OCI-LY3 (cell line): ENCODE data around the gene SF3B5.
A peak's percentile ranks its signal among the peaks of the same experiment; 100 is the strongest.

Source experiments
- H2AFZ ChIP-seq: fragments of 200-600, 300-600 bp; shearing (Covaris generic); 2 replicates; pipeline ENCODE4 v1.6.0; 2014; ENCODE audit warnings: antibody characterized with exemption, low read depth, low read length
- H3K27ac ChIP-seq: fragments of 200-600, 300-600 bp; sonication (generic); 2 replicates; pipeline ENCODE4 v1.5.1; 2014; ENCODE audit warnings: mild to moderate bottlenecking, low read length, moderate library complexity, mixed read lengths
- H3K27me3 ChIP-seq: fragments of 200-600, 300-600 bp; sonication (generic); 2 replicates; pipeline ENCODE4 v1.6.1; 2014; ENCODE audit warnings: low read depth, low read length, mixed read lengths
- H3K36me3 ChIP-seq: fragments of 200-600, 300-600 bp; sonication (generic); replicated peaks from 2 replicates; pipeline ENCODE3; 2014; ENCODE audit warnings: low read depth, low read length, mixed read lengths
- H3K4me1 ChIP-seq: fragments of 300-600, 200-600 bp; sonication (generic); 2 replicates; pipeline ENCODE4 v1.6.1; 2014; ENCODE audit warnings: low read length, mixed read lengths
- H3K4me2 ChIP-seq: fragments of 200-600, 300-600 bp; sonication (generic); 2 replicates; pipeline ENCODE4 v1.6.1; 2014; ENCODE audit warnings: low read length, mixed read lengths
- H3K4me3 ChIP-seq: fragments of 300-600, 200-600 bp; sonication (generic); 2 replicates; pipeline ENCODE4 v1.5.1; 2014; ENCODE audit warnings: antibody characterized with exemption, mild to moderate bottlenecking, low read length, moderate library complexity
- H3K79me2 ChIP-seq: fragments of 300-600, 200-600 bp; shearing (Covaris generic); 2 replicates; pipeline ENCODE4 v1.6.1; 2014; ENCODE audit warnings: mild to moderate bottlenecking, low read length, mixed read lengths
- H3K9ac ChIP-seq: fragments of 300-600, 200-600 bp; shearing (Covaris generic); 2 replicates; pipeline ENCODE4 v1.6.0; 2014; ENCODE audit warnings: mild to moderate bottlenecking, low read length, moderate library complexity
- H3K9me3 ChIP-seq: fragments of 200-600, 300-600 bp; shearing (Covaris generic); 2 replicates; pipeline ENCODE4 v1.6.1; 2014; ENCODE audit warnings: low read length, mixed read lengths; ENCODE audit not compliant: insufficient read depth
- H4K20me1 ChIP-seq: fragments of 200-600, 300-600 bp; sonication (generic); 2 replicates; pipeline ENCODE4 v1.6.1; 2016; ENCODE audit warnings: low read length, mixed read lengths; ENCODE audit not compliant: insufficient read depth
- EZH2phosphoT487 ChIP-seq: fragments of 200-600 bp; shearing (Covaris generic); IDR thresholded peaks from 2 replicates; pipeline ENCODE4 v1.6.1; 2018; ENCODE audit warnings: antibody characterized with exemption, mixed run types, low read depth
- TF ChIP-seq, protein P1 (sequence below): fragments of 200-600, 300-600 bp; sonication (generic); IDR thresholded peaks from 2 replicates; pipeline ENCODE4 v1.5.1; 2014; ENCODE audit warnings: antibody characterized with exemption, low read length, low read depth

The SF3B5 gene

DNA sequence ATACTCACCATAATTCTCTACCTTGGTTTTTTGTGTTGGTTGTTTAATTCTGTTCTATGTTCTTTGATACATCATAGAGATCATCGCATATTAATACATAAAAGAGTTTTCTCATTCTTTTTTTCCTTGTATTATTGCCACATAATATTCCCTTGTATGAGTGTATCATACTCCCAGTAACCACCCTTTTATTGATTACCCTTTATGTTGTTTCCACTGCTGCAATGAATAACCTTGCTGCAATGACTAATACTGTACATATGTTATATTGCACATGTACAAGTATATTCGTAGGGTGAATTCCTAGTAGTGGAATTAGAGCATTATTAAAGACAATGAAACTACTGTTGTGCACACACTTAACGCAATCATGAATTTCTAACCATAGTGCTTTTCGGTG, 9.1 kb upstream of the SF3B5 start:
- Histone ChIP-seq H3K36me3 (no peaks in the 10 kb centered on the region), H4K20me1 (no peaks in the 10 kb centered on the region)
- TF ChIP-seq, protein P1, sequence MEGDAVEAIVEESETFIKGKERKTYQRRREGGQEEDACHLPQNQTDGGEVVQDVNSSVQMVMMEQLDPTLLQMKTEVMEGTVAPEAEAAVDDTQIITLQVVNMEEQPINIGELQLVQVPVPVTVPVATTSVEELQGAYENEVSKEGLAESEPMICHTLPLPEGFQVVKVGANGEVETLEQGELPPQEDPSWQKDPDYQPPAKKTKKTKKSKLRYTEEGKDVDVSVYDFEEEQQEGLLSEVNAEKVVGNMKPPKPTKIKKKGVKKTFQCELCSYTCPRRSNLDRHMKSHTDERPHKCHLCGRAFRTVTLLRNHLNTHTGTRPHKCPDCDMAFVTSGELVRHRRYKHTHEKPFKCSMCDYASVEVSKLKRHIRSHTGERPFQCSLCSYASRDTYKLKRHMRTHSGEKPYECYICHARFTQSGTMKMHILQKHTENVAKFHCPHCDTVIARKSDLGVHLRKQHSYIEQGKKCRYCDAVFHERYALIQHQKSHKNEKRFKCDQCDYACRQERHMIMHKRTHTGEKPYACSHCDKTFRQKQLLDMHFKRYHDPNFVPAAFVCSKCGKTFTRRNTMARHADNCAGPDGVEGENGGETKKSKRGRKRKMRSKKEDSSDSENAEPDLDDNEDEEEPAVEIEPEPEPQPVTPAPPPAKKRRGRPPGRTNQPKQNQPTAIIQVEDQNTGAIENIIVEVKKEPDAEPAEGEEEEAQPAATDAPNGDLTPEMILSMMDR = no peak
- TF ChIP-seq EZH2phosphoT487 = no peak

DNA sequence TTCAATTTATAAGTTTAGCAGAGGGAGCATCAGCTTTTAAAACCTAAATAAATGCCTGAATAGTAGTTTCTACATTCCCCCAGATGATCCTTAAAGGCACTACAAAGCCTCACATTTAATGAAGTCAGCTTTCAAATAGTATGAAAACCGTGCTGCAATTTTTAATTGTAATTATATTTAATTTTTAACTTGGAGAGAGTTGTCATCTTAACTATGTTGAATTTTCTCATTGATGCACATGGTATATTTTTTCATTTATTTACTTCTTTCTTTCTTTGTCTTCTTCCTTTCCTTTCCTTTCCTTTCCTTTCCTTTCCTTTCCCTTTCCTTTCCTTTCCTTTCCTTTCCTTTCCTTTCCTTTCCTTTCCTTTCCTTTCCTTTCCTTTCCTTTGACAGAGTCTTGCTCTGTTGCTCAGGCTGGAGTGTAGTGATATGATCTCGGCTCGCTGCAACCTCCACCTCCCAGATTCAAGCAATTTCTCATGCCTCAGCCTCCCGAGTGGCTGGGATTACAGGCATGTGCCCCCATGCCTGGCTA, 7.7 kb upstream of the SF3B5 start:
- H2AFZ ChIP-seq = no peak overlapping the region
- no peaks in the 10 kb centered on the region for H4K20me1 ChIP-seq
- TF ChIP-seq EZH2phosphoT487 = no peak
- TF ChIP-seq, protein P1 = no peak
- H3K27ac ChIP-seq = no peak overlapping the region
- no peak overlapping the region for H3K9ac ChIP-seq
- H3K79me2 ChIP-seq = no peaks in the 10 kb centered on the region
- H3K36me3 ChIP-seq = no peaks in the 10 kb centered on the region
- H3K4me2 ChIP-seq = no peak overlapping the region
- no peaks in the 10 kb centered on the region for H3K9me3 ChIP-seq
- H3K27me3 ChIP-seq = no peaks in the 10 kb centered on the region
- no peaks in the 10 kb centered on the region for H3K4me1 ChIP-seq
- no peak overlapping the region for H3K4me3 ChIP-seq

More for the DNA sequence above, 9.1 kb upstream of the SF3B5 start:
- Histone ChIP-seq H3K27ac (no peak overlapping the region), H3K79me2 (no peaks in the 10 kb centered on the region), H3K27me3 (no peaks in the 10 kb centered on the region), H3K9ac (no peak overlapping the region), H2AFZ (no peak overlapping the region), H3K9me3 (no peaks in the 10 kb centered on the region), H3K4me3 (no peak overlapping the region), H3K4me2 (no peak overlapping the region), H3K4me1 (no peaks in the 10 kb centered on the region)

DNA sequence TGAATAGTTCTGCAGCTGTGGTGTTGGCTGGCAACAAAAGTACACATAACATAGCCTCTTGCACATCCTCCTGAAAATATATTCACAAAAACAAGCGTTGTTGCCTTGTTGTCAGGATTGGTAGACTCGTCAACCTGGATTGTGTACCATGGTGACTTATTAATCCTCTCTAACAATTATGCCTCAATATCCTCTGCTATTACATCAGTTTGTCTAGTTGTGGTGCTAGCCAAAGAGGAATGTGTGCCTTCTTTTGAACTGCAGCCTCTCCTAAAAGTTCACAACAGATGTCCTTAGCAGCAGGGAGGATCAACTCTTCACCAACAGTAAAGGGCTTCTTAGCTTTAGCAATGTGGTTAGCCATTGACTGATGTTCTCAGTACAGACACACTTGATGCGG, 3.6 kb upstream of the SF3B5 start:
- Histone ChIP-seq H3K9ac (no peak overlapping the region), H2AFZ (no peak overlapping the region), H3K4me2 (no peak overlapping the region)

DNA sequence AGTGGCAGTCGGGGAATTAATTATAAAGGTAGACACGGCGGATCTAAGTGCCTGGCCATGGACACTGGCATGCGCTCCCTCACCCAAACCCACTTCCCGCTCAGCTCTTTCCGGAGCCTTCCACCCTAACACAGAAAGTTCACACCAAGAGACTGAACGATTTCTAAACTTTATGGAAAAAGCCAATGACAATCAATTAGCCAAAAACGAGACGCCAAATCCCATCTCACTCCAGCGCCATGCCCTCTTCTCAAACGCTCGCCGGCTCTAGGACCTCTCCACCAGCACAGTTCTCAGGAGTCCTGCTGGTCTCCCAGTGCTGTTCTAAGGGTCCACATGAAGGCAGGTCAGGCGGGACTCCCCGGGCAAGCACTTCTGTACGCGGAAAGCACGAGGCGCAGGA, 641 bp downstream of the SF3B5 start:
- Histone ChIP-seq H3K9me3 (no peaks in the 10 kb centered on the region), H3K9ac (peak overlapping the region; percentile 80), H2AFZ (no peak overlapping the region), H3K27me3 (no peaks in the 10 kb centered on the region), H3K4me3 (peak overlapping the region; percentile 97), H3K79me2 (peaks cover 26% of the 10 kb centered on the region), H3K4me1 (peaks cover 12% of the 10 kb centered on the region), H3K27ac (peak overlapping the region; percentile 57), H3K36me3 (peaks cover 2% of the 10 kb centered on the region), H3K4me2 (peak overlapping the region; percentile 72), H4K20me1 (0 out of 2 replicates have a peak, but pooled peaks cover 7% of the 10 kb centered on the region)
- TF ChIP-seq, protein P1 = no peak
- no peak for TF ChIP-seq EZH2phosphoT487

More for the DNA sequence above, 3.6 kb upstream of the SF3B5 start:
- Histone ChIP-seq H4K20me1 (0 out of 2 replicates have a peak, but pooled peaks cover 5% of the 10 kb centered on the region), H3K4me1 (peaks cover 11% of the 10 kb centered on the region), H3K27ac (no peak overlapping the region), H3K4me3 (no peak overlapping the region), H3K36me3 (no peaks in the 10 kb centered on the region), H3K9me3 (no peaks in the 10 kb centered on the region), H3K79me2 (peaks cover 14% of the 10 kb centered on the region), H3K27me3 (no peaks in the 10 kb centered on the region)
- TF ChIP-seq, protein P1 = no peak
- no peak for TF ChIP-seq EZH2phosphoT487
